GM12801 (cell line): ENCODE measurements around the gene MRC1.

Experiments
- TF ChIP-seq, protein P1 (sequence below): IDR thresholded peaks from one replicate; pipeline ENCODE4 v1.5.1; 2011; ENCODE audit warnings: control low read depth; ENCODE audit not compliant: insufficient read length; ENCODE audit errors: extremely low read depth

Gene MRC1

DNA sequence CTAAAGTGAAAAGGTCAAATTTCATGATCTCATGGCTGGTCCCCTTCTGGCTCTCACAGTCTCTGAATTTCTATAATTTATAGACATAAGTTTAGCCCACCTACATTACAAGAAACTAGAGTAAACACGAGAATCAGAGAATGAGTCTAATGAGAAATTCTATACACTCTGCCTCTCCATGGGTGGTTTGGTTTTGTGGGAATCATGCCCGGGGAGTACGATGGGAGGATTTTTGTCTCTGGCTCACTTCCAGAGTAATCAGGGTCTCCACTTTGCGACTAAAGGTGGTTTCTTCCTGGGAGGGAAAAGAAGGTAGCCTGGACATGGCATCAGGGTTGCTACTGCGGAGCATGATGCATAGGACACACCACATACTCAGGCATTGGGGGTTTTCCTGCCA is 69.7 kb downstream of the MRC1 start:
- TF ChIP-seq, protein P1, sequence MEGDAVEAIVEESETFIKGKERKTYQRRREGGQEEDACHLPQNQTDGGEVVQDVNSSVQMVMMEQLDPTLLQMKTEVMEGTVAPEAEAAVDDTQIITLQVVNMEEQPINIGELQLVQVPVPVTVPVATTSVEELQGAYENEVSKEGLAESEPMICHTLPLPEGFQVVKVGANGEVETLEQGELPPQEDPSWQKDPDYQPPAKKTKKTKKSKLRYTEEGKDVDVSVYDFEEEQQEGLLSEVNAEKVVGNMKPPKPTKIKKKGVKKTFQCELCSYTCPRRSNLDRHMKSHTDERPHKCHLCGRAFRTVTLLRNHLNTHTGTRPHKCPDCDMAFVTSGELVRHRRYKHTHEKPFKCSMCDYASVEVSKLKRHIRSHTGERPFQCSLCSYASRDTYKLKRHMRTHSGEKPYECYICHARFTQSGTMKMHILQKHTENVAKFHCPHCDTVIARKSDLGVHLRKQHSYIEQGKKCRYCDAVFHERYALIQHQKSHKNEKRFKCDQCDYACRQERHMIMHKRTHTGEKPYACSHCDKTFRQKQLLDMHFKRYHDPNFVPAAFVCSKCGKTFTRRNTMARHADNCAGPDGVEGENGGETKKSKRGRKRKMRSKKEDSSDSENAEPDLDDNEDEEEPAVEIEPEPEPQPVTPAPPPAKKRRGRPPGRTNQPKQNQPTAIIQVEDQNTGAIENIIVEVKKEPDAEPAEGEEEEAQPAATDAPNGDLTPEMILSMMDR, result no peak

DNA sequence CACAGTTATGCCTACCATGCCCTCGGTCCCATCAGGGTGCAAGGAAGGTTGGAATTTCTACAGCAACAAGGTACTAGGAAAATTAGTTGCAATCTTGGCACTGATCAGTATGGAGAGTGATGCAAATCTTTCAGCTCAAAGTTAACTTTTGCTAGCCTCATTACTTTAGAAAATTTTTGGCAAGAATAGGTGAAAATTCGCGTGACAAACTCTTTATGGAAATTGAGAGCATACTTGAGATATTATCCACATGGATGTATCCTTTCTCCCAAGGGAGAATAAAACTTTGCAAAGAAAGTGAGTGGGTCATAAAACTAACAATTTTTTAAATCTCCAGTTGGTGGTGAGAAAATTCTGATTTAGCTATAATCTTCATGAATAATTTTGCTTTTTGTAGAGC is 71.5 kb downstream of the MRC1 start:
- TF ChIP-seq, protein P1, result no peak

DNA sequence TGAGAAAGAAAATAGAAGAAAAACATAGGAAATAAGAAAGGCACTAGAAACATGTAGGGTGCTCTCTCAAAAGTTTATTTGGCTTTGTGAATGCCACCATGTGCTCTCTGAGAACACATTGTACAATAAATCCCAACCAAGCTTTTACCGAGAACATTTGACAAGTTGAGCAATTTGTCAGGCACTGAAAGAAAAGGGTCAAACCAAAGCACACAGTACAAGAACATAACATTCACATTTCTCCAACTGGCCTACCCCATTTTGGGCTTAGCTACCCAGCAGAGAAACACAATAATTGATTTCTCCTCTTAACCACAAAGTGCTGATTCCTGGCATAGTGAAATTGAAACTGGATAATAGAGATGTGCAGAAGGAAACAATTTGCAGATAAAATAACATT is 73.4 kb downstream of the MRC1 start:
- TF ChIP-seq, protein P1, result no peak

DNA sequence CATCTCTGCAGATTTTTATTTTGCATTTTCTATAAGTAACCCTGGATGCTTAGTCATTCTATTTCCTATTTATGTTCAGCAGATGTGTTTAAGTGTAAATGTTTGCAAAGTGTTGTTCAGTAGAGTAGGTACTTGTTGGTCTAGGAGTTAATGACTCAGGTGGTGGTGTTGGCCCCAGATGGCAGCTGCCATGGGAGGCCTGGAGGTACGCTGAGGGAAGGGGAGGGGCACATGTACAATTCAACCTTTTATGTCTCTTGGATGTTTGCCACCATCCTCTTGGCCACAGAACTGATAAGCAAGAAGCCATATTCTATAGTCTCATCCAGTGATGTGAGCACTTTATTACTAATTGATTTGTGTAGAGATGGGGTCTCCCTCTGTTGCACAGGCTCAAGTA is 74.5 kb downstream of the MRC1 start:
- TF ChIP-seq, protein P1, result no peak

GRCh38 chr10:17888189-17888588 is 79.0 kb downstream of the MRC1 start:
- TF ChIP-seq, protein P1, result no peak

DNA sequence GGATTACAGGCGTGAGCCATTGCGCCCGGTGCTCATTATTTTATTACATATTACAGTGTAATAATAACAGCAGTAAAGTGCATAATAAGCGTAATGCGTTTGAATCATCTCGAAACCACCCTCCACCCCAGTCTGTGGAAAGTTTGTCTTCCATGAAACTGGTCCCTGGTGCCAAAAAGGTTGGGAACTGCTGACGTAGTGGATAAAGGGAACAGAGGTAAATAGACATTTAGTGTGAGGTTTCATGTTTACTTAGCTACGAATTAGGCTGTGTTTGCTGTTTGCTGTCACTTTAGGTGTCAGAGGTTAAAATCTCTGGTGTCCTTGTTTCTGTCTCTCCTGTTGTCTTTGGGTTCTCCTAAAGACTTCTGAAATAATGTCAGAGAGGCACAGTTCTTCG is 82.3 kb downstream of the MRC1 start:
- TF ChIP-seq, protein P1, result no peak

GRCh38 chr10:17904564-17904963 is 95.4 kb downstream of the MRC1 start:
- TF ChIP-seq, protein P1, result no peak

DNA sequence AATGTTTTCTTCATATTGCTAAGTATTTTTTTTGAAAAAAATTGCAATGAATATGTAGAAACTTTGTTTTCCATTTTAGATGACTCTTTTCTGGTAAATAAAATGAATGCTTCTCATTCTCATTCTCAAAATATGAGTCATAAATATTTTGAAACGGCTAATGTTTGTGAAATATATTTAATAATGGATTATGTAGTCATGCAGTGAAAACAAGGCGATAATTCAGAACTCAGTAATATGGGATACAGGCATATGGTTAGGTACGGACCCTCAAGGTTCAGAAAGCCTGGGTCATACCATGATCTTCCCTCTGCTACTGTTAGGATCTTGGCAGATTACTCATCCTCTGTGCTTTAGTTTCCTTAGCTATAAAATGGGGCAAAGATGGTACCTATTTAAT is 96.3 kb downstream of the MRC1 start:
- TF ChIP-seq, protein P1, result no peak
